ENCODE data around the gene TRIM46. TPM values are rescaled to one million over a fixed set of nuclear protein-coding genes. Genes with fewer than 3 reads are reported as not detected.

TRIM46 gene
- polyA plus RNA-seq, 2 of the 4 experiments (the other 2 are of a cell fraction), result 1.1 to 2.8 TPM

GRCh38 chr1:155125511-155125945 lies 48.1 kb upstream of the TRIM46 start:
- ATAC-seq, result peak in 1 of 2 experiments; percentile 4; a peak in 3 of 6 replicates
- peak in 1 of 2 experiments; percentile 45 for DNase-seq (ENCODE audit: low read depth in 1 of 2, low spot score in 1 of 2)
- FAIRE-seq, result no peak
- Histone ChIP-seq H3K4me3 (no peak overlapping the region), H3K4me2 (peak overlapping the region; percentile 89), H3K9me3 (no peaks in the 10 kb centered on the region), H3K27ac (peak overlapping the region; percentile 80 to 90), H3K4me1 (peaks cover 55% of the 10 kb centered on the region)
- ChIA-PET POLR2A (interaction anchor here (2.0 kb wide), 1 partner anchor 9 kb away, joined by 8 read pairs; no protein-coding TSS in a partner anchor), CTCF (interaction anchor here (0.9 to 19.7 kb wide), 11 partner anchors 9 to 67 kb away, joined by 3 to 309 read pairs (median 8); partner anchors contain the start of genes KRTCAP2 and SLC50A1)
- TF ChIP-seq USF2 (IDR thresholded peaks at IDR 0.05), result no peak
- no peak for TF ChIP-seq NFE2L2 (conservative IDR thresholded peaks at IDR 0.05; ENCODE audit: low read length)
- TF ChIP-seq SMC3 (IDR thresholded peaks at IDR 0.05), result no peak
- TF ChIP-seq SREBF2 (IDR thresholded peaks at IDR 0.05), result no peak
- TF ChIP-seq HOXB5 (CRISPR knock-in tag; IDR thresholded peaks at IDR 0.05), result no peak
- no peak for TF ChIP-seq EHF (CRISPR knock-in tag; IDR thresholded peaks at IDR 0.05)
- no peak for TF ChIP-seq RAD21 (conservative IDR thresholded peaks at IDR 0.05 in 1 of 2, IDR thresholded peaks at IDR 0.05 in 1 of 2)
- TF ChIP-seq RCOR1 (IDR thresholded peaks at IDR 0.05; ENCODE audit: low read depth, low read length), result no peak
- no peak for TF ChIP-seq RARB (CRISPR knock-in tag; IDR thresholded peaks at IDR 0.05)
- TF ChIP-seq PBX3 (IDR thresholded peaks at IDR 0.05), result no peak
- no peak for TF ChIP-seq ZC3H11A (IDR thresholded peaks at IDR 0.05)
- 68% methylated on average over 11 of the region's 11 CpGs for WGBS (ENCODE audit: missing lambda C conversion rate)

GRCh38 chr1:155125946-155126555 lies 47.6 kb upstream of the TRIM46 start:
- peak overlapping the region; percentile 80 to 90 for H3K27ac ChIP-seq
- peak overlapping the region; percentile 89 for H3K4me2 ChIP-seq
- H3K4me1 ChIP-seq, result peaks cover 59% of the 10 kb centered on the region
- no peaks in the 10 kb centered on the region for H3K9me3 ChIP-seq
- DNase-seq (ENCODE audit: low read depth in 1 of 2, low spot score in 1 of 2) (no peak), ATAC-seq (no peak), FAIRE-seq (no peak)
- TF ChIP-seq HDAC2 (IDR thresholded peaks at IDR 0.05) (no peak), HOXB5 (CRISPR knock-in tag; IDR thresholded peaks at IDR 0.05) (0 out of 2 replicates have a peak, but pooled peaks have one; percentile 5)
- ChIA-PET CTCF (interaction anchor here (0.7 to 19.7 kb wide), 12 partner anchors 9 to 67 kb away, joined by 3 to 309 read pairs (median 6); partner anchors contain the start of genes KRTCAP2 and SLC50A1), POLR2A (interaction anchor here (2.0 kb wide), 1 partner anchor 9 kb away, joined by 8 read pairs; no protein-coding TSS in a partner anchor)
- H3K4me3 ChIP-seq, result peak overlapping the region; percentile 55; the same call in 2 of the 3 replicates
- WGBS (ENCODE audit: missing lambda C conversion rate), result 80% methylated on average over 46 of the region's 53 CpGs

- ATAC-seq, result peak; percentile 20 to 37; a peak in 5 of 6 replicates
- peak in 1 of 2 experiments; percentile 74 for DNase-seq (ENCODE audit: low read depth in 1 of 2, low spot score in 1 of 2)
- ChIA-PET CTCF (interaction anchor here (0.7 to 19.7 kb wide), 8 partner anchors 8 to 46 kb away, joined by 3 to 309 read pairs (median 9); partner anchors contain the start of genes KRTCAP2 and SLC50A1), POLR2A (interaction anchor here (2.0 kb wide), 1 partner anchor 8 kb away, joined by 8 read pairs; no protein-coding TSS in a partner anchor)
- H3K9me3 ChIP-seq, result no peaks in the 10 kb centered on the region
- TF ChIP-seq HEYL (CRISPR knock-in tag; IDR thresholded peaks at IDR 0.05), result no peak
- no peak for TF ChIP-seq MAFK (IDR thresholded peaks at IDR 0.05; ENCODE audit: partially characterized antibody)
- no peak for TF ChIP-seq E2F6 (IDR thresholded peaks at IDR 0.05; ENCODE audit: borderline replicate concordance, low read depth)
- no peak for TF ChIP-seq SREBF2 (IDR thresholded peaks at IDR 0.05)
- no peak for TF ChIP-seq EP300 (IDR thresholded peaks at IDR 0.05)
- TF ChIP-seq MYC (IDR thresholded peaks at IDR 0.05; ENCODE audit: borderline replicate concordance, low read length), result peak; percentile 5; the same call in 1 of the 2 replicates
- TF ChIP-seq RARB (CRISPR knock-in tag; IDR thresholded peaks at IDR 0.05), result no peak
- TF ChIP-seq ZSCAN20 (CRISPR knock-in tag; IDR thresholded peaks at IDR 0.05), result 0 out of 2 replicates have a peak, but pooled peaks have one; percentile 19
- H3K4me1 ChIP-seq, result peaks cover 59% of the 10 kb centered on the region
- WGBS (ENCODE audit: missing lambda C conversion rate), result 10% methylated on average over 22 of the region's 32 CpGs
- H3K4me3 ChIP-seq, result peak overlapping the region; percentile 55
- FAIRE-seq, result no peak
- peak overlapping the region; percentile 89 for H3K4me2 ChIP-seq
- H3K27ac ChIP-seq, result peak overlapping the region; percentile 80 to 90
Measured at GRCh38 chr1:155126556-155127104, 47.0 kb upstream of the TRIM46 start.
